ENCODE data around the gene LRP6.

DNA sequence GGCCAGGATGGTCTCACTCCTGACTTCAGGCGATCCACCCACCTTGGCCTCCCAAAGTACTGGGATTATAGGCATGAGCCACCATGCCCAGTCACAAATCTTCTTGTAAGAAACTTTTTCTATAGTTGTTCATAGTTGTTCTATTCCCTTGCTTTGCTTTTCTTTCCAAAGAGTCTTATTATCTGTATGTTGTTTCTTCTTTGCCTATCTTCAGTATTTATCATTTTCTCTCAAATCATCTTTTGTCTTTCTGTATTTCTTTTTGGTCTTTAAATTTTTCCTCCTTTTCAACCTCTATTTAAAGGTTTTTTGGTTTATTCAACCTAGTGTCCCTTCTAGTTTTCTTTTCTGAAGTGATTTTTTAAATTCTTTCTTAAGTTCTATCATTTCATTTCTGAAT is 68.7 kb downstream of the LRP6 start:
- TF ChIP-seq EZH2 (IDR thresholded peaks at IDR 0.05; ENCODE audit: low read length, unreplicated experiment) (no peak), CTCF (conservative IDR thresholded peaks at IDR 0.05; ENCODE audit: low read depth, low read length) (no peak)

Measured in PC-3 (cell line).